ENCODE data around the gene FAM171A1. TPM values are rescaled to one million over a fixed set of nuclear protein-coding genes. Genes with fewer than 3 reads are reported as not detected.

Gene FAM171A1
- total RNA-seq, 1 experiment from 2014 or later, result 19.2 TPM

- CTCF ChIA-PET, result no interaction called here
- Histone ChIP-seq H3K9me3 (ENCODE audit: control insufficient read depth, insufficient read depth, low read depth, low read length) (no peaks in the 10 kb centered on the region), H3K4me1 (ENCODE audit: control insufficient read depth, insufficient read depth, low read length) (peaks cover 2% of the 10 kb centered on the region; the same call in 1 of the 2 replicates), H3K4me3 (ENCODE audit: low read depth in 2 of 2, low read length in 2 of 2) (no peak overlapping the region), H3K36me3 (ENCODE audit: control insufficient read depth, insufficient read depth, low read length) (no peaks in the 10 kb centered on the region), H3K27ac (ENCODE audit: low read length) (no peak overlapping the region), H3K27me3 (ENCODE audit: control insufficient read depth, insufficient read depth, low read length) (no peaks in the 10 kb centered on the region)
- DNase-seq (ENCODE audit: low read depth, low spot score) (no peak), ATAC-seq (no peak)
- TF ChIP-seq TCF7L2 (IDR thresholded peaks at IDR 0.05; ENCODE audit: low read depth, low read length) (no peak), SIN3A (IDR thresholded peaks at IDR 0.05; ENCODE audit: borderline replicate concordance, insufficient read depth, low read depth, low read length) (no peak), POLR2AphosphoS5 (IDR thresholded peaks at IDR 0.05; ENCODE audit: low read depth, low read length) (no peak), REST (IDR thresholded peaks at IDR 0.05; ENCODE audit: insufficient read depth in 1 of 2, low read depth in 2 of 2, low read length in 1 of 2) (no peak)
- TF ChIP-seq, protein P1, sequence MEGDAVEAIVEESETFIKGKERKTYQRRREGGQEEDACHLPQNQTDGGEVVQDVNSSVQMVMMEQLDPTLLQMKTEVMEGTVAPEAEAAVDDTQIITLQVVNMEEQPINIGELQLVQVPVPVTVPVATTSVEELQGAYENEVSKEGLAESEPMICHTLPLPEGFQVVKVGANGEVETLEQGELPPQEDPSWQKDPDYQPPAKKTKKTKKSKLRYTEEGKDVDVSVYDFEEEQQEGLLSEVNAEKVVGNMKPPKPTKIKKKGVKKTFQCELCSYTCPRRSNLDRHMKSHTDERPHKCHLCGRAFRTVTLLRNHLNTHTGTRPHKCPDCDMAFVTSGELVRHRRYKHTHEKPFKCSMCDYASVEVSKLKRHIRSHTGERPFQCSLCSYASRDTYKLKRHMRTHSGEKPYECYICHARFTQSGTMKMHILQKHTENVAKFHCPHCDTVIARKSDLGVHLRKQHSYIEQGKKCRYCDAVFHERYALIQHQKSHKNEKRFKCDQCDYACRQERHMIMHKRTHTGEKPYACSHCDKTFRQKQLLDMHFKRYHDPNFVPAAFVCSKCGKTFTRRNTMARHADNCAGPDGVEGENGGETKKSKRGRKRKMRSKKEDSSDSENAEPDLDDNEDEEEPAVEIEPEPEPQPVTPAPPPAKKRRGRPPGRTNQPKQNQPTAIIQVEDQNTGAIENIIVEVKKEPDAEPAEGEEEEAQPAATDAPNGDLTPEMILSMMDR (IDR thresholded peaks at IDR 0.05), result no peak
- in situ Hi-C loops (cut with HindIII; ENCODE audit: low pct_unique_long_range_greater_than_20kb, low sequenced_read_pairs), result no loop called here
- no TSS peak for BruUV-seq (replicated peaks)
- intact Hi-C loops (cut with micrococcal nuclease; ENCODE audit: unreplicated experiment), result no loop called here
- POLR2A ChIA-PET, result no interaction called here
These were observed 26.7 kb downstream of the FAM171A1 start for GRCh38 chr10:15344256-15344875.

- no peaks in the 10 kb centered on the region for H3K27me3 ChIP-seq (ENCODE audit: control insufficient read depth, insufficient read depth, low read length)
- no peaks in the 10 kb centered on the region for H3K36me3 ChIP-seq (ENCODE audit: control insufficient read depth, insufficient read depth, low read length)
- H3K4me3 ChIP-seq (ENCODE audit: low read depth in 2 of 2, low read length in 2 of 2), result no peak overlapping the region
- H3K27ac ChIP-seq (ENCODE audit: low read length), result no peak overlapping the region
- ChIA-PET POLR2A (no interaction called here), CTCF (no interaction called here)
- H3K4me1 ChIP-seq (ENCODE audit: control insufficient read depth, insufficient read depth, low read length), result peaks cover 2% of the 10 kb centered on the region; the same call in 1 of the 2 replicates
- H3K9me3 ChIP-seq (ENCODE audit: control insufficient read depth, insufficient read depth, low read depth, low read length), result no peaks in the 10 kb centered on the region
- intact Hi-C loops (cut with micrococcal nuclease; ENCODE audit: unreplicated experiment) (no loop called here), in situ Hi-C loops (cut with HindIII; ENCODE audit: low pct_unique_long_range_greater_than_20kb, low sequenced_read_pairs) (no loop called here)
- ATAC-seq (no peak), DNase-seq (ENCODE audit: low read depth, low spot score) (no peak)
- no peak for TF ChIP-seq POLR2AphosphoS5 (IDR thresholded peaks at IDR 0.05; ENCODE audit: low read depth, low read length)
- TF ChIP-seq TCF7L2 (IDR thresholded peaks at IDR 0.05; ENCODE audit: low read depth, low read length), result no peak
- TF ChIP-seq REST (IDR thresholded peaks at IDR 0.05; ENCODE audit: insufficient read depth in 1 of 2, low read depth in 2 of 2, low read length in 1 of 2), result no peak
- TF ChIP-seq SIN3A (IDR thresholded peaks at IDR 0.05; ENCODE audit: borderline replicate concordance, insufficient read depth, low read depth, low read length), result no peak
- TF ChIP-seq, protein P1 (IDR thresholded peaks at IDR 0.05), result no peak
- BruUV-seq (replicated peaks), result no TSS peak
These were observed 28.1 kb downstream of the FAM171A1 start for GRCh38 chr10:15342970-15343369.
